Bronchial epithelial cell (primary cell): ENCODE results near the gene NELL1. TPM values are rescaled to one million over a fixed set of nuclear protein-coding genes. Genes with fewer than 3 reads are reported as not detected.

Experiments used
- DNase-seq: peaks from one replicate; pipeline ENCODE4 v3.0.0-alpha.2; 2010; ENCODE audit warnings: low read depth
- FAIRE-seq: peaks from 2 replicates; lab custom pipeline; 2011; peaks lifted over from hg19 to GRCh38; lab: Jason Lieb, UNC
- H3K27me3 ChIP-seq: 2 replicates; pipeline ENCODE4 v1.5.1; 2011; ENCODE audit warnings: low read length; ENCODE audit not compliant: control insufficient read depth, insufficient read depth
- H3K36me3 ChIP-seq: 2 replicates; pipeline ENCODE4 v1.5.1; 2011; ENCODE audit warnings: low read length; ENCODE audit not compliant: control insufficient read depth, insufficient read depth
- H3K4me3 ChIP-seq: 2 replicates; pipeline ENCODE4 v1.5.1; 2011; ENCODE audit warnings: mild to moderate bottlenecking, low read depth, low read length, control low read depth
- total RNA-seq: library from RNA; depleted of rRNA; stranded (reverse); fragments of >200 nt; gene quantifications from 2 replicates; pipeline ENCODE4 v1.2.1, GENCODE V29; 2014
- TF ChIP-seq, protein P1 (sequence below): IDR thresholded peaks from 2 replicates; pipeline ENCODE4 v1.5.1; 2011; ENCODE audit warnings: mild to moderate bottlenecking, moderate library complexity, low read length, control low read depth, inconsistent platforms; ENCODE audit not compliant: insufficient read depth, severe bottlenecking

The NELL1 gene
- total RNA-seq, 1 donor from 2014 or later, result not detected

DNA sequence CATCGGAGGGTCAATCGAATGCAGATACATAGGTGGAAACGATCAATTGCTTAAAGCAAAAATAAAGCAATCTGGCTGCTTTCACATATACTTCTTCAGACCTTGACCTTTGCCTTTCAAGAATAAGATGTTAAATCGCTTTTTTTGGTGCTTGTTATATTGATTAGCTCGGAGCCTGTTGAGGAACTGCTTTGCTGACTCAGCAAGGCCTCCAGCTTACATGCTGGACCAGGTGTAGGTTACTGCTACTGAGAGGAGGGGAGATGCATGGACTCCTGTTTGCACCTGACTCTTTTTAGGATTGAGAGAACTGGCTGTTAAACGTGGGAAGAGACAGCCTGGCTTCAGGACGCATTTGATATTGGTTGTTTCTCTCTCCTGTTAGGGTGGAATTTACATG, 31.3 kb upstream of the NELL1 start:
- FAIRE-seq (no peak), DNase-seq (no peak)
- Histone ChIP-seq H3K4me3 (no peak overlapping the region), H3K27me3 (no peaks in the 10 kb centered on the region), H3K36me3 (no peaks in the 10 kb centered on the region)
- TF ChIP-seq, protein P1, sequence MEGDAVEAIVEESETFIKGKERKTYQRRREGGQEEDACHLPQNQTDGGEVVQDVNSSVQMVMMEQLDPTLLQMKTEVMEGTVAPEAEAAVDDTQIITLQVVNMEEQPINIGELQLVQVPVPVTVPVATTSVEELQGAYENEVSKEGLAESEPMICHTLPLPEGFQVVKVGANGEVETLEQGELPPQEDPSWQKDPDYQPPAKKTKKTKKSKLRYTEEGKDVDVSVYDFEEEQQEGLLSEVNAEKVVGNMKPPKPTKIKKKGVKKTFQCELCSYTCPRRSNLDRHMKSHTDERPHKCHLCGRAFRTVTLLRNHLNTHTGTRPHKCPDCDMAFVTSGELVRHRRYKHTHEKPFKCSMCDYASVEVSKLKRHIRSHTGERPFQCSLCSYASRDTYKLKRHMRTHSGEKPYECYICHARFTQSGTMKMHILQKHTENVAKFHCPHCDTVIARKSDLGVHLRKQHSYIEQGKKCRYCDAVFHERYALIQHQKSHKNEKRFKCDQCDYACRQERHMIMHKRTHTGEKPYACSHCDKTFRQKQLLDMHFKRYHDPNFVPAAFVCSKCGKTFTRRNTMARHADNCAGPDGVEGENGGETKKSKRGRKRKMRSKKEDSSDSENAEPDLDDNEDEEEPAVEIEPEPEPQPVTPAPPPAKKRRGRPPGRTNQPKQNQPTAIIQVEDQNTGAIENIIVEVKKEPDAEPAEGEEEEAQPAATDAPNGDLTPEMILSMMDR, result no peak

DNA sequence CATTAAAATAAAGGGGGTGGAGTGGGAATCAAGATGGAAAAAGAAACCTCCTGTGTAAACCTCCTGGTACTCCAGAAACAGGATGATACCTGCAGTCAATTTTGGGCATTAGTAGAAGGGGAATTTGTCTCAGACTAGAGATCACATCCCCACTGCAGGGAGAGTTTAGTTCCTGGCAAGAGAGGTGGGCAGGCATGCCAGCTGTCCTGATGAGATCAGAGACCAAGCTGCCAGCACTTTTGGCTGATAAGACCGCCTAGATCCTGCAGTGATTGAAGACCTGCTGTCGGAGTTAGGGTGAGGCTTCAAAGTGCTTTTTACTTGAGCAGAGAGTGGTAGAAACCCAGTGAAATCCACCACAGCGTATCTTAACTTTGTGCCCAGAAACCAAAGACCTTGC, 29.7 kb upstream of the NELL1 start:
- no peaks in the 10 kb centered on the region for H3K27me3 ChIP-seq
- H3K4me3 ChIP-seq, result no peak overlapping the region
- no peaks in the 10 kb centered on the region for H3K36me3 ChIP-seq
- TF ChIP-seq, protein P1, result no peak
- DNase-seq (no peak), FAIRE-seq (no peak)

DNA sequence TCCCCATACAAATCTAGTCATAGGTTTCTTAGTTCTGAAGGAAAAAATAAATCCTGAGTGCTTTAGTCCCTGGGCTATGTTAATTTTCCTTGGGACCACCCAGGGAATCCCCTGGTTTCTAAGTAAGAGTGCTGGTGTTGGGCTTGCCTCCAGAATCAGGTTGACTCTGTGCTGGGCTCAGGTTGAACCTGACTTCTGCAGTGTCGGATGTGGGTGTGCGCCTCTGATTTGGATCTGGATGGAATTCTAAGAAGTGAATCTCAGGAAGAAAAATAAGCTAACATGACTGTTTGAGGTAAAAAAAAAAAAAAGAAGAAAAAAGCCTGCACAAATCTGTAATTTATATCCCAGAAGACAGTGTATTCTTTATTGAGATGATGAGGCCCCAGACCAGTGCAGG, 29.0 kb upstream of the NELL1 start:
- TF ChIP-seq, protein P1, result no peak
- Histone ChIP-seq H3K27me3 (no peaks in the 10 kb centered on the region), H3K36me3 (no peaks in the 10 kb centered on the region), H3K4me3 (no peak overlapping the region)
- FAIRE-seq (no peak), DNase-seq (no peak)

DNA sequence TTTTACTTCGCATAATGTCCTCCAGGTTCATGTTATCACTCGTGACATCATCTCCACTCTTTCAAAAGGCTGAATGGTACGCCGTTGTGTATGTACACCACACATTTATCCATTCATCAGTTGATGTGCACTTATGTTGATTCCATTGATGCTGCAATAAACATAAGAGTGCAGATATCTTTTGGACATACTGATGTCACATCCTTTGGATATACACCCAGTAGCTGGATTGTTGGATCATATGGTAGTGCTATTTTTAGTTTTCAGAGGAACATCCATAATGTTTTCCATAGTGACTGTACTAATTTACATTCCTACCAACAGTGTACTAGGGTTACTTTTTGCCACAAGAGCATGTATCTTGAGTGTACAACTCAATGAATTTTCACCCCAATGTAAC, 25.0 kb upstream of the NELL1 start:
- TF ChIP-seq, protein P1, result no peak
- H3K4me3 ChIP-seq, result no peak overlapping the region
- H3K27me3 ChIP-seq, result no peaks in the 10 kb centered on the region
- no peaks in the 10 kb centered on the region for H3K36me3 ChIP-seq
- DNase-seq (no peak), FAIRE-seq (no peak)

DNA sequence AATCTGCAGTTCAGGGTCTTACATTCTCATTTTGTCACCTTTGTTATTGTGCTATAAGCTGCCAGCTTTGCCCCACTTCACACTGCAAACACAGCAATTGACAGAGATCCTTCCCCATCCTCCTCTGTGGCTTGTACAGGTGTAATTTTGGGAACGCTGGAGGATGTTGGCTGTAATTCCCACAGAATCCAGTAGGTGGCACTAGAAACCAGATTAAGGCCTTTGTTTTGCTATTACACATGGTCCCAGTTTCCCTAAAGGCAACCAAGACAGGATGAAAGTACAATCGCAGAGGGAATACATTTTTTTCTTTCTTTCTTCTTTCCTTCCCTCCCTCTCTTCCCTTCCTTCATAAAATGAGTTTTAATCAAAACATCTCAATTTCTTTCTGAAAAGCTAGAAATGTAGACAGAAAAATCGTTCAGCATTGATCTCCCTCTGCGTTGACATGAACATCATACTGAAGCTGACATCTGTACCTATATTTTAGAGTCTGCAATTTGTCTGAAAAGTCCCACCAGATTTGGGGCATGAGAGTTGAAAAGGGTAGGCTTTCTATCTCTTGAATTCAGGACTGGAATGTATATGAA, 21.3 kb upstream of the NELL1 start:
- no peak for FAIRE-seq

More for the DNA sequence above, 21.3 kb upstream of the NELL1 start:
- H3K27me3 ChIP-seq, result no peaks in the 10 kb centered on the region
- DNase-seq, result peak; percentile 57
- no peak overlapping the region for H3K4me3 ChIP-seq
- TF ChIP-seq, protein P1, result peak; percentile 83
- no peaks in the 10 kb centered on the region for H3K36me3 ChIP-seq
